CD4-positive, alpha-beta T cell treated with Interleukin-10 for 1 hour (primary cell): ENCODE results near the gene TANC1.

ENCODE experiments used
- DNase-seq: peaks from one replicate; pipeline ENCODE4 v3.0.0-alpha.2; 2020

The TANC1 gene

DNA sequence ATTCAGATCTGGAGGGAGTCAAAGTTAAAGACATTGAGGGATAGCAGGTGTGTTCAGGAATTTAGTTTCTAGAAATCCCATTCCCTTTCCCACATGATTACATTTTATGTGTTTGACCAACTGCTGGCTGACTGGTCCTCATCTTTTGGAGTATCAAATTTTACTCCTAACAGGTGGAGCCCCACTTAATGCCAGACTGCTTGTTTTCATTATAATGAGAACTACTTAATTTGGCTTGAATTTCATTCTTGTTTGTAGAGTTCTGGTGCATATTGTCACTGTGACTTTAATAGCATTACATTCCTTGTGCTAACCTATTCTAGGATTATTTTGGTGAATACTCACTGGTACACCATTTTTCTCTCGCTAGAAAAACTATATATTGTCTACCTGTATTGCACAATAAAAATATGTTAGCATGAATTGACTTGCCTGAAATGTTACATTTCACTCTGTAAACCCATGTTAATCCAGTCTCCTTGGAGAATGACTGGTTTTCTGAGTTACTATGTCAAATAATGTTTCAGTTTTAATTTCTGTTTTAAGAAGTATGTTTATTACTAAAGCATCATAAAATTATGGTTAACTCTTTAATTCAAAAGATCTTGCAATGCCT lies 98.2 kb downstream of the TANC1 start:
- no peak for DNase-seq

DNA sequence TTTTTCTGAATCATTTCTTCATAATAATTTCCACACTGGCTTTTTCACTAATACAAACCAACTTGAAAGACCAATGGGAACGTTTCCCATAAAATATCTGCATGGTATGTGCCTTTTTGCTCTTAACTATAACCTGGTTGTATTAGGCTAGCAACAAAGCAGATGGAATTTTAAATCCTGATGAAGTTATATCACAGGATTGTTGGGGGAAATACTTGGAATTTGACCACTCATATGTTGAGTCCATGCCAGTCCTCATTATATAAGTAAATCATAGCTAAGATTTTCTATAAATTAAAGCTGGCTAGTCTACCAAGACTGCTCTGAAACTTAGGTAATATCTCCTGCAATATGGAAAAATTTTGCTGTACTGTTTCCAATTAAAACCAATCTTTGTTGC lies 99.5 kb downstream of the TANC1 start:
- DNase-seq = no peak

DNA sequence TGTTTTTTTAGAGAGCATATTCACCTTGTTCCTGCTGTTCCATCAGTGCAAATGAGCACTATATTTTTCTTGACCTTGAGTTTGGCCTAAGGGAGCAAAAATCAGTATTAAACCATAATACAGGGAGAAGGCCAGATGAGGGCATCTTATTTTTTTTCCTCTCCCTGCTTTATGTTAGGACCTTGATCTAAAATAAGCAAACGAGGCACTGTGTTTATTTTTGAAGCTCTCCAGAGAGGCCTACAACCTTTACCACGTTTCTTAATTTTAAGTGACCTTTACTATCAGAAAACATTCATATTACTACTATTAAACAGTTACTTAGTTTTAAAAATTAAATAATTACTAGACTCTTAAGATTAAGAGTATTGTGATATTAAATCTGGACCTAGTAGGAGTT lies 100.8 kb downstream of the TANC1 start:
- DNase-seq = no peak

DNA sequence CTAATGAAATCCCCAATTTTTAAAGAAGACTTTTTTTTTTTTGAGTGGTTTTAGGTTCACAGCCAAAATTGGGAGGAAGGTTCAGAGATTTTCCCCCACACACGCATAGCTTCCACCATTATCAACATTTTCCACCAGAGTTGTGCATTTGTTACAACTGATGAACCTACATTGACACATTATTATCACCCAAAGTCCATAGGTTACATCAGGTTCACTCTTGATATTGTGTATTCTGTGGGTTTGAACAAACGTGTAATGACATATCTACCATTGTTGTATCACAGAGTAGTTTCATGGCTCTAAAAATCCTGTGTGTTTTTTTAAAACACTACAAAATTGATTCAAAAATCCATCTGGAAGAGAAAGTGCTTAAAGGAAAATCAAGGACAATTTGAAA lies 101.8 kb downstream of the TANC1 start:
- DNase-seq = no peak

DNA sequence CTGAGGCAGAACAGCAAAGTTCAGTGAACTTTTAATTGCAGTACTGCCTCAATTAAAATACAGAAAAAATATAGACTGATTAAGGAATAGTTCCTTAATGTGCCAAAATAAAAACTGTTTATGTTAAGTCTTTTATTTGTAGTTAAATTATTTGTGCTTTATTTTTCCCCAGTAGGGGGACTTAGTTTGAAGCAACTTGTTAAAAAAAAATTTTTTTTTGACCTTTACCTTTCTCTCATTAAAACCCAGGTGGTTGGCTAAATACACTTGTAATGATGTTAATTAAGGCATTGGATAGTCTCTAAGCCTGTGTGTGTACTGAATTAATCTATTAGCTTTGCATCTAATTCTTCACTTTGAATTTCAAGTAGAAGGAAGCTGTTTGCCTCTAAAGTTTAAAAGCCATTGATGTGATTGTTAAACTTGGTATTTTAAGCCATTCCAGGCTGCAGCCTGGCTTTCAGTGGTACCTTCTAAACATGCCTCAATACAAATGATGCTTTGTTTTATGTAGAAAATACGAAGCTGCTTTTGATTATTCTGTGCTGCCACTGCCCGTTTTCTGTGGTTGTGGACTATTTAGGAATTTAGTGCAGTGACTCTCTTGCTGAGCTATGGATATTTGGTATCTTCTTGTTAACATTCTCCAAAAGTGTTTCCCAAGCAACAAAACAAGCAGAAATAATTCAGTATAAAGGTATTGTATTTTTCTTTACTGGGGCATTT lies 102.9 kb downstream of the TANC1 start:
- DNase-seq = no peak

DNA sequence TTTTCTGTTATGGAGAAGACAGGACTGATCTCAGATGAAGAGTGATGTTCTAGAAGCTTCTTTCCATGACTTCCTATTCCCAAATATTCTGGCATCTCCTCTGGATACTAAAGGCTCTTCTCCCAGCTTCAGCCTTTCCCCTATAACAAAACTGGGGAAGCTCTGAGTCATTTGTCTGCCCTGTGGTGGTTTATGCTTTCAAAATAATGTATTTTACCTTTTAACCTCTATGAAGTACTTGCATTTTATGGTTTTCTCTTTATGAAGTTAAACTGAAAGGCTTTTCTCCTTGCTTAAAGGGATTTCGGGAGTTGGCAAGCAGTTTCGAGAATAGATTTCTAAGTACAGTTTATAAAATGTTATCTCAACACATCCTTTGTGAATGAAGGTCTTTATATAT lies 104.4 kb downstream of the TANC1 start:
- no peak for DNase-seq

DNA sequence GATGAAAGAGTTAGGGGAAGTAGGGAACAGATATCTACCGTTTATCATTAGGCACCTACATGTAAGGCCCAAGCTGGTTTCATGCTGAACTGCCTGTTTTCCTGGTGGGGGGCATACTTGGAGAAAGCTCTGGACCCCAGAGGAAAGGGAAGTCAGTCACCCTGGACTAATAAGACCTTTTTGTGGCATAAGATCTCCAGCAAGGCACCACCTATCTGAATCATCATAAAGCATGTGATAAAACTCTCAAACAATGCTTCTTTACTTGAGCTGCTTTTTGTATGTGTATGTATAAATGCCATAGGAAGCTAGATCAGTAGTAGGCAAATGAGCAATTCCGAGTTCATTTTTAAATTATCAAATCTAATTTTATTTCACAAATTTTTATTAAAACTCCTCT lies 104.8 kb downstream of the TANC1 start:
- DNase-seq = no peak

DNA sequence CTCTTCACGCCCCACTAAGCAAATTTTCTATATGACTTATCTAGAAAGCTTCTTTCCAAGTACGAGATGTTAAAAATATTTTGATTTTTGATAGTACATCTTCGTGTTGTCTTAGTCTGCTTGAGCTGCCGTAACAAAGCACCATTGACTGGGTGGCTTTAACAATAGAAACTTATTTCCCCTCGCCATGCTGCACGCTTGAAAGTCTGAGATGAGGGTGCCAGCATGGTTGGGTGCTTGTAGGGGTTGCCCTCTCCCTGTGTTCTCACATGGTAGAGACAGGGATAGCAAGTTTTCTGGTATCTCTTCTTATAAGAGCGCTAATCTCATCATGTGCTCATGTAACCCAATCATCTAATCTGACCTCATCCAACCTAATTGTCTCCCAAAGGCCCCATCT lies 106.2 kb downstream of the TANC1 start:
- DNase-seq = no peak

DNA sequence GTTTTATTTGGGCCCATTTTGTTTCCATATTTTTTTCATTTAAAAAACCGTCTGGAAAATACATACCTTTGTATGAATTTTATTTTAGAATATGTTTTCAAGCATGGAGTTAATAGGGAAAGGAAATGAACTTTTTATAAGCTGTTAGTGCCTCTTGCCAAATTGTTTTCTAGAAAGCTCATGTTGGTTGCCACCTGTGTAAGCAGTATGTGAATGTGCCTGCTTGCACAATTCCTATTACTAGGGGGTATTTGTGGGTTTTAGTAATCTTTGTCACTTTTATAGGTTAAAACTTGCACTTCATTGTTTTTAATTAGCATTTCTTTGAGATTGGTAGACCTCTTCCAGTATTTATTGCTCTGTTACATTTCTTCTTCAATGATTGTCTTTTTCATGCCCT lies 107.3 kb downstream of the TANC1 start:
- DNase-seq = no peak

DNA sequence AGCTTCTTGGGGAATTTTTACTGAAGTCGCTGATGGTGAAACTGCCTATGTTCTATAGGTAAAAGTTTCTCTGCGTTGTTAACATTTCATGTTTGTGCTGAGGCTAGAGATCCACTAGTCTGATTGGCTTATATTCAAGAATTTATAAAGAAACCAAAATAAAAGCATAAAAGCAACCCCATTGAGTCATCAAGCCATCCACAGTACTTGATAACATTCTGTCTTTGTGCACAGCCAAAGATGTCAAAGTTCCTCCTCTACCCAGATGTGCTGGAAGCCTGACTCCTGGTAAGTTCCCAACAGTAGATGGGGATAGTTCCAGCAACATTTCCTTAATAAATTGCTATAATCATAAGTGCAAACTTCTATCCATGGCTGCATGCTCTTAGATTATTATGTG lies 107.8 kb downstream of the TANC1 start:
- DNase-seq = no peak

DNA sequence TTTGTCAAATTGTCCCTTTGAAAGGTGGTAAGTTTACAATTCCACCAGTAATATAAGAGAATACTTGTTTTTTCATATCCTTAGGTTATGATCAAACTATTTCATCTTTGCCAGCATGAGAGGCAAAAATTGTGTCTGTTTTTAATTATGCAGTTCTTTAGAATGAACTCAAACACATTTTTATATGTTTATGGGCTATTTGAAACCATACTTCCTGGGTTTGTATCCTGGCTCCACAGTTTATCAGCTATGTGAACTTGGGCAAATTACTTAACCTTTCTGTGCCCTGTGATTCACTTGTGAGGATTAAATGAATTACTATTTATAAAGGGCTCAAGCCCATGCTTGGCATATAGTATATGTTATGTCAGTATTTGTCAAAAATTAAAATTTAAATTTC lies 109.4 kb downstream of the TANC1 start:
- no peak for DNase-seq

DNA sequence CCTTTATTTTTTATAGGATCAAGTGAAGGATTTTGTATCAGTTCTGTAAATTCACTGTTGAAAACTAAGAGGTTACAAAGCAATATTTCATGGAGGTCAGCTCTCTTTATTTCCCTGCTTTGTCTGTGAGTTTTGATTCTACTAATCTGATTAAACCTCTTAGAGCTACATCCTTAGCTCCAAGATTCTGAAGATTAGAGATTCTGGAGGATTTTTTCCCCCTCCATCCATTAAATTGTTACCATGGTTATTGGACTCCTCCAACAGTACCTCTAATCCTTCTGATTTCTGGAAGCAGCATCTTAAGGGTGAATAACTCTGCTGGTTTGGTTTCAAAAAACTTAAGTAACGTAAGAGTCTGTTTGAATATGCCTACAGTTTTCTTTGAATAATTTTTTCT lies 110.0 kb downstream of the TANC1 start:
- DNase-seq = no peak

DNA sequence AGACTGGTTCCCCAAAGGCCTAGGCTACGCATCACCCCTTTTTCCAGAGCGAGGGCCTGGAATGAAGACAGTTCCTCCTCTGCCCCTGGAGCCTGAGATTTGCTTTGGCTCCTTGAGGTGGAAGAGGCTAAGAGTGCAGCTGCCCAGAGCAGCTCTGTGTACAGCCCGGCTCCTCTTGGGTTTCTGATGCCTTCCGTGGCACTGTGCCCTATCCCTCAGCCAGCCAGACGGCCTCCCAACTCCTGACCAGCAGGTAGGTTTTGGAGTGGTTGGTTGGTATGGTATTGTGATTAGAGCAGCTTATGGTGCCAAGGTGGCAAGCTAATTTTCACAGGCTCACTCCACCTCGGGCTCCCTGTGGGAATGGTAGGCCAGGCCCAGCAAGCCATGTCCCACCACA lies 112.2 kb downstream of the TANC1 start:
- no peak for DNase-seq

DNA sequence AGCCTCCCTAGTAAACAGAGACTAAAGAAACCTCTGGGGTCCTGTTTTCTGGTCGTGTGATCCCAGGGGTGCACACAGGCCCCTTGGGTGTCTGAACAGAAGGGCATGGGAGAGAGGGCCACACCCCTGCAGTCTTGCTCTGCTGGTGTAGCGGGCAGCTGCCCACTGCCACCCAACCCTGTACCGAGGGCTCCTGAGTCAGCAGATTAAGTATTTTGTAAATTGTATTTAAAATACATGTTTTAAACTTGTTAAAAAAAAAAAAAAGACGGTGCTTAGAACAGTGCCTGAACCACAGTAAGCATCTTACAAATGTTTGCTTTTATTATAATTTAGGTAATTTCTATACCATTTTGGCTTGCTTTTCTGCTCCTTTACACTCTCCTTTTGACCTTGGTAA lies 113.7 kb downstream of the TANC1 start:
- no peak for DNase-seq

DNA sequence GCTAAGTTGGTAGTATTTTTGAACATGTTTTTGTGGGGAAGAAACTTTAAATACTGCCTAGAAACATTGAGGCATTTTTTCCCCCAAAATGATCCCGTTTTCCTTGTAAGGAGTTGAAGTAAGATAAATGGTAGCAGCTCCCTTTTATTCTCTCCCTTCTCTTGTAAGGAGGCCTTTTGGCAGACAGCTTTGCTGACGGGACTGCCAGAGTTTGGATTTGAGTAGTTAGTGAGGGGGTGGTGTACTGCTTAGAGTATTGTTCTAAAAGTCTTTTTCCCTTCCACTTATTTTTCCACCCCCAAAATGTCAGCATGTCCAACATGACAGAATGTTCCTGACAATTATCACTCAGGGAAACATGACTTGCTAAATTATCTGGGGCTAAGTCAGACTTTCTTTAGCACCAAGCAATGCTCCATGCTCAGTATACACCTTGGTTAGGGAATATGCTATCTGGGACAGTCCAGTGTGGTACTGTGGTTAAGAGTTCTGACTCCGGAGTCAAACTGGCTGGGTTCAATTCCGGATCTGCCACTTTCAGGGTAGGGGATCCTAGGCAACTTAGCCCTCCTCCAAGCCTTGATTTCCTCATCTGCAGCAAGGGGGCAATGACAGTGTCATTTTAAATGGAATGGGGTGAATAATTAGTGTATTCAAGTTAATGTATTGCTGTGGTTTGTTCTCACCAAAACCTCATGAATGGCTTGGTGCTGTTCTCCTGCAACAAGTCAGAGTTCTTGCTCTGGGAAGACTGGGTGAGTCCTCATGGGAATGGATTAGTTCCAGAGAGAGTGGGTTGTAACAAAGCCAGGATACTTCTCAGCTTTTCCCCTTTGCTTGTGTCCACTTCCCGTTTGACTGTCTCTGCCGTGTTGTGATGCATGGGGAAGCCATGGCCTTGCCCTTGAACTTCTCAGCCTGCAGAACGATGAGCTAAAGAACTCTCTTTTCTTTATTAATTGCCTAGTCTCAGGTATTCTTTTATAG lies 116.2 kb downstream of the TANC1 start:
- DNase-seq = no peak

DNA sequence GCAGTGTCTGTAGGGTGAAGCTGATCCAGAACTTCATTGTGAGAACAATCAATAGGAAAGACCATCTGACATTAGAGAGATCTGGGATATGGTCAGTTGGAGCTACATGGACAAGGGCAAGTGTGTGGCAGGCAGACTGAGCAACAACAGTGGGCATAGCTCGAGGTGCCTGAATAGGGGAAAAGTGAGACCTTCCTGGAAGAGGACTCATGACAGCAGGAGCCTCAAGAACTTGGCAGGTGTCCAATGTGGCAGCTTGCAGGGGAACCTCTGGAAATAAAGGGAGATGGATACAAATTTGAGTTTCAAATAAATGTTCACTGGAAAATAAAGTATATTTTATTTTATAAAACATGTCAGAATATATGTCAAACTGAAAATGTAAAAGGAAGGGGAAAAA lies 117.9 kb downstream of the TANC1 start:
- DNase-seq = no peak

DNA sequence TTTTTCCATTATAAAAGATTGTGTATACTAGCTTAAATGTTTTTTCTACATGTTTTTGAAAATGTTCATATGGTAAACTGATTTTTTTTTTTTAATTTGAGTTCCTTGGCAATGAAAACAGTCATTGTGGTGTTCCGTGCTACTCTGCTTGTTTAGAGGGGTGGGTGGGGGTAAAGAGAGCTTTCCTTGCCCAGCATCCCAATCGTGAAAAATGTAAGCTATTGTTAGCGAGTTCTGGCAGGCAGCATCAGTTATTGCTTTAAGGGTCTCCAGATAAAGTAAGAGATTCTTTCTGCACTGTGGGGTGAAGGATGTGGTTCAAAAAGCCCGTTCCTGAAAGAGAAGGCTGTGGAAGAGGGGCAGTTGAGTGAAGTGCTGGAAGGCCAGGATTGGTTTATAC lies 118.4 kb downstream of the TANC1 start:
- no peak for DNase-seq

DNA sequence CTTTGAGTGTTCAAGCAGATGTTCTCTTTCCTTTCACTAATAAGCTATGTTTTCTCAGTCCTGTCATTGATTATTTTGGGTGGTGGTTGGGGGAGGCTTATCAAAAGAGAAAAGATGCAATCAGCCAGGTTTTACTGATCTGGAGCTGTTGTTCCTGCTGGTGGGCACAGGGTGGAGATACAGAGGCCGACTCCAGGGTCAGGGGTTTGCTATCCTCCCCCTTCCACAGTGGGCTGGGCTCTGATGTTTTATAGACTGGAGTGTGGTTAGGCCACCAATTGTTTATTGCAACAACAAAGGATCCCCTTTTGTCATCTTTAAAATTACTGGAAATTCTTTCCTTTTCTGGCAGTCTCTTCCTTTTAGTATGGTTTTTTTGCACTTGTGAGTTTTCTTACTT lies 120.5 kb downstream of the TANC1 start:
- DNase-seq = no peak

DNA sequence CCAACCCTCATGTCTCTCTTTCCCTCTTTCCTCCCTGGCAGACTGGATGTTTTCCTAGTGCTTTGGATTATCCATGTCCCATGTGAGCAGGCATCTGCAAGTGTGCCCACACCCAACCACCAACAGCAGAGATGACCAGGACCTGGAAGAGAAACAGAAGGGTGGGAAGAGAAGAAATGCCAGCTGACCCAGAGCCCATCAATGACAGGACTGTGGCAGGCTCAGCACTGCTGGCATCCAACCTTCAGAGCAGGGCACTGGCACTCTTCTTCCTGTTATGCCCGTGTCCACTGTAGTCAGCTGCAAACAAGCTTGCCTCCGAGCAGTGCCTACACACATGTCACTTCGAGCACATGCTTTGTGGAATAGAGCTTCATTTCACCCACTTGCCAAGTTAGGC lies 121.1 kb downstream of the TANC1 start:
- no peak for DNase-seq

DNA sequence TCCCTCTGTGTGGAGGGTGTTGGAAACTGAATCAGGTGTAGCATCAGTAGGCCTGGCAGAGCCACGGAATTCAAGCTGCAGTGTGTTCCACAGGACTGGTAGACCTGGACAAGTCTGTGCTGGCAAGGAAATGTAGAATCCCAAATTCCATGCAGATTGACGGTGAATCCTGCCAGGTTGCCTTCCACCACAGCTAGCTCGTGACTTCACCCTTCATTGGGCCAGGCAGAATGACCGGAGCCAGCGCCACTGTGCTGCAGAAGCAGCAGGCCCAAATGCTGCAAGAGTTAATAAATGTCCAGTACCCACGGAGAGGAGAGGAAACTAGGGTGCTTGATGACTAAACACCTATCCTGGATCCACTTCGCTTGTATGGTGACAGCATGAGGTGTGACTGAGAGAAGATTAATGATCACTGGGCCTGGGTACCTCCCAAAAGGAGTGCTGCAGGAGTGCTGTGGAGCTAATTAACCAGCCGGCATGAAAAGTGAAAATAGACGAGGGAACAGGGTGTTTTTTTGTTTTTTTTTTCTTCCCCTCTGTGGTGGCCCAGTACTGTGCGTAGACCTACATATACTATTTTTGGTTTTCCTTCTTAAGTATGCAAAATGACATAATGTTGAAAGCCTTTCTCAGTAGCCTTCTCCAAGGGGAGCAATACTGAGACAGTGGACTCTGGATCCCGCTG lies 122.2 kb downstream of the TANC1 start:
- no peak for DNase-seq

DNA sequence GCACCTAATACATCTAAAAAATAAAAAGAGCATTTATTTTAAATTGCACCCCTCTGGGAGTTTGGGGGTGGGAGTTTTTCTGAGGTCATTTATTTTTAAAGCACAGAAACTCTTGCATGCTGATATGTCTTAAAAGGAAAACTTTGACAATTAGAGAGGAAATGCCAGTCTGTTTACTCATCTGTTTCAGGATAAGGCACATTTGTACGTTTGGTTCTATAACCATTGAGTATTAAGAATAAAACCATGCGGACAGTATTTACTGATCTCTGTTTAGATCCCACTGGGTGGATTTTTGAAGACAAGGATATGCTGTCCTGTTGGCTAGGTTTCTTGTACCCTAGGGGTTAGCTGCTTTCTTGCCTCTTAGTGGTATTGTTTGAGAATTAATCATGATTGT lies 122.9 kb downstream of the TANC1 start:
- no peak for DNase-seq

DNA sequence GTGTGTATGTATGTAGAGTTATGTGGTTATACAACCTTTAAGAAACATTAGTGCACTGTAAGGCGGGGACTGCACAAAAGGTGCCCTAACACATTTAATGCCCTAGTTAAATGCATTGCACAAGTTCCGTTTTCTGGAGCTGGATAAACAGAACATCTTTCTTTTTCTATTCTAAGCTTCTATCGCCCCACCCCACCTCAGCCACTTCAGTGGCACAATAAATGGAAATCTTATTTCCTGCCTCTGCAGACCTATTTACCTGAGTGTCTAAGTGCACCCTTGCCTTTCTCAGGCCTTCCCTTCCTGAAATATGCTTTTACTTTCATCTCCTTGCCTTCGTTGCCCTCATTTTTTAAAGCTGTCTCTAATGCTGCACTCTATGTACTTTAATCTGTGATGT lies 123.5 kb downstream of the TANC1 start:
- peak; percentile 21 for DNase-seq

DNA sequence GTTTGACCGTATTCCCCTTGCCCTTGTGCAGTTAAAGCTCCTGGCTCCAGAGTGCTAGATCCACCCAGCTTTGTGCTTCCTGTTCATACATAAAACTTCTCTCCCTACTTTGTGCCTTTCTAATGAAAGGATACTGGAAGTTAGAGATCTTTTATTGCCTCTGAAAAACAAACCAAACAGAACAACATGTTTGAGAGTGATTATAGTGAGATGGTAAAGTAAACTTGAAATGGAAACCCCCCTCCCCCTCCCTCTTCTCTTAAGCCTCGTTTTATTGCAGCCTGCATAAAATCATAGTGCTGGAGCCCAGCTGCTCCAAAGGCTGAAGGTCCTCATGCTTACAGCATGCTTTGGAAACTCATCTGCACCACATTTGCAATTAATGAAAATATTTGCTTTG lies 125.1 kb downstream of the TANC1 start:
- DNase-seq = no peak
